Stimulated activated CD8-positive, alpha-beta memory T cell treated with anti-CD3 and anti-CD28 coated beads, Interleukin-12 subunit alpha, Interleukin-12 subunit beta, amount 100 ng/mL, for 1 hour (primary cell): ENCODE data around the gene USP2.

ENCODE experiments used
- DNase-seq: peaks from one replicate; pipeline ENCODE4 v3.0.0-alpha.2; 2020; ENCODE audit warnings: low read depth

The USP2 gene

GRCh38 chr11:119363851-119364590 lies 17.5 kb downstream of the USP2 start:
- peak; percentile 22 for DNase-seq

- DNase-seq = no peak
Observed at GRCh38 chr11:119363081-119363850, 18.2 kb downstream of the USP2 start.

GRCh38 chr11:119362741-119363080 lies 18.8 kb downstream of the USP2 start:
- DNase-seq = no peak

DNA sequence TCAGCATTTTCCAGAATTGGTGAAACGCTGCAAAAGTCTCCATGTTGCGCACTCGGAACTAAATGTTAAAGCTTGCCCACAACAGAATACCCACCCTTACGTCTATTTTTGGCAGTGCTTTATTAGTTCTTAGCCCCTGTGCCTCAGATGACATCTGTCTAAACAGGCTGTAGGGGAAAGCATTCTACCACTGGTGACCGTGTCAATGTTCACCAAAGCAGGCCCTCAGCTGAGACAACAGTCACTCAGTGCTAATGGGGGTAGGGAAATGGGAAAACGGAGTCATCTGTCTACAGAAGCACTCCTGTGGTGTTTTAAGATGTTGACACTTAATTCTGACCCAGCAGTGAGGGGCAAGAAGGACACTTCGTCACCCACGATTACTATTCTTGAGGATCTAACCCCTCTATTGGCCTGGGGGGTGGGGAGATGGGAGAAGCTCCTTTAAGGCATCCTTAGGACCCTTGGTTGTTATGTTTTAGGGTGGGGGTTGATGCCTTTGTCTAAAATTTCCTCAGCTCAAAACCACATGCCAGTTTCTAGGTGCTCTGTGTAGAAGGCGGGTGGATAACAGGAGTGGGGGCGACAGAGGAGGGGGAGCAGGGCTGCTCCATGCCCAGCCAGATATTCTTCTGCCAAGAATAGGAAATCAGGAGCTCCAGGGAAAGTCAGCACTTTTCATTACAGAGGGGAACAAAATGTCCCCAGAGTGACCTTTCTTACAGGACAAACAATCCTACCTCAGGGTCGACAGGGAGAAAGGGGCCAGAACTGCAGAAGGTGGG lies 19.4 kb downstream of the USP2 start:
- no peak for DNase-seq

GRCh38 chr11:119361056-119361787 lies 20.3 kb downstream of the USP2 start:
- no peak for DNase-seq

DNA sequence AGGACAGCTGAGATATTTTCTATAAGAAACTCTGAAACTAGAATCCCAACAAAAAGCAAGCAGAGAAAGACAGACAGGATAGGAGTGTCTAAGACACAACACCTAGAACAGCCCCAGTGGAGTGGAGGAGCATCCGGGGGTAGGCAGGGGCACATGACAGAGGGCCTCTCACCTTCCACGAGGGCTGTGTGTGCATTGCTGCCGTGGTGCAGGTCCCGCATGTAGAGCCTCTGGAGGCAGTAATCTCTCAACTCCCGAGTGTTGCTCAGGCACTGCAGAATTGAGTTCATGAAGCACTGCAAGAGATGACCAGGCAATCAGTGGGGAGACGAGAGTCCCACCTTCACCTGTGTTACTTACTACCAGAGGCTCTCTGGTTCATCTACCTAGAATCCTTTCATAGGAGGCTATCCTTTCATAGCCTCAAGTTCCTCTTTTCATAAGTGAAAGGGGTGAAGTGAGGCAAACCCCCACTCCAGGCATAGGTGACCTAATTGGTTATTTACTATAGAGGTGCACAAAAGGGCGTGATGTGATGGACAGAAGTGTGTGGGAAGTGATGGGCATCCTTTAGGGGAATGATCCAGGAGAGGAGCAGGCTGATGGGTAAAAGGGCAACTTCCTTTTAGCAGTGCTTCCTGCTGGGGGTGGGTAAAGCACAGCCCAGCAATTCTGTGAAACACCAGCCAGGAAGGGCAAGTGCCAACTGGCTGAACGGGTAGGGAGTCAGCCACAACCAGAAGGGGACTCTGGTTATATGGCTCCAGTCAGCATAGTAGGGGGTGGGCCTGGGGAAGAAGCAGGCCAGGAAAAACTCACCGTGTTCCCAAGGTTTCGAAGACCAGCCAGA lies 21.9 kb downstream of the USP2 start:
- no peak for DNase-seq

- no peak for DNase-seq
Observed at GRCh38 chr11:119357074-119357473, 24.4 kb downstream of the USP2 start.

DNA sequence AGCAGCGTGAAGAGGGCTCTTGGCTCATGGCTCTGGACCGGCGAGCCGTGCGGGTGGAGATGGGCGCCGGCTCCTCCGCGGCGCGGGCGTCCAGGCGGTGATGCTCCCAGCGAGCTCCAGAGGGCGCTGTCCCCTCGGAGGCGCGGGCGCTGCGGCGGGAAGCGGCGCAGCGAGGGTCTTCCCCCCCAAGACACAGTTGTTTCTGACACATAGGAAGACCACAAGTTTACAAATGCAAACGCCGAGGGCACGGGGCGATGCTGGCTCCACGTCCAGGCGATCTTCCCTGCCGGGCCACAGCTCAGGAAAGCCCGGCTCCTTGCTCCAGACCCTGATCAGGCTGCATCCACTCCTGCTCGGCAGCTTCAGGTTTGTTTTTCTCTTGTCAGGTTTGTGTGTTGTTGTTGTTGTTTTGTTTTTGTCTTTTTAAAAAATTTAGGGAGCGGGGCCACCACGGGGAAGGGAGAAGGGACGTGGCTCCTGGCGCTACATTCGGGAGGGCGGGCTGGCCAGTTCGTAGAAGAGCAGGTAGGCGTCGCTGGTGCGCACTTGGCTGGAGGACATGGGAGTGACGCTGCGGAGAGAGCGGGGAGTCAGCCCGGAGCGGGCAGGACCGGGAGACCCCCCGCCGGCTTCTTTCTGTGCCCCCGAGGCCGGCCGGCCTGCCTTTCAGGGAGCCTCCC lies 25.0 kb downstream of the USP2 start:
- DNase-seq = peak; percentile 52

DNA sequence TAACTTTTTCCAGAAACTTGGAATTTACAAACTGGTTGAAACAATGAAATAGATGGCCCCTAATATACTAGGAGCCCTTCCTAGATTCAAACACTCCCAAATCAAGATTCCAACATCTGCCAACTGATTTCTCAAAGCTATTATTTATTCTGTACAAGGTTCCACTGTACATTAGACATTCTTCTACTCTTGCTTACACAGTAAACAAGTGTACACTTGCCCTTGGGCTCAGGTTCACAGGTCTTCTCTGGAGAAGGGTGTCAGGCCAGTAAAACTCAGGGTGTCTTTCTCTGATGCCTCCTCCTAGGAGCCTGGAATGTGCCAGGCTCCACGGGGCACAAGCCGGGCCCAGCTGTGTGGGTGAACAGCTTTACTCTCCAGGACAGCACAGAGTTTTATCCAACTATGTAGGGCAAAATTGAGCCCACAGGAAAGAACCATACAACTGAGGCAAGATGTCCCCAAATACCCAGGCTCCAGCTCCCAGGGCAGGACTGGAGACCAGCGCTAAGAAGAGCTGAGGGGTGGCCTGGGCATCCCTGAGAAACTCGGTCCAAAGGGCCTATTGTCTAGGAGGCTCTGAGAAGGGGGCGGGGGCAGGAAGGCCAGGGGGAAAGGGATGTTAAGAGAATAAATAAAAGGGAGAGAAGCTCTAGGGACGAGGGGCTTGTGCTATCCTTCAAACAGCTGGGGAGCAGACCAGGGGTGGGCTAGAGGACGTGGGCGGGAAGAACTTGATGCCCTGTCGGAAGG lies 26.2 kb downstream of the USP2 start:
- DNase-seq = no peak

DNA sequence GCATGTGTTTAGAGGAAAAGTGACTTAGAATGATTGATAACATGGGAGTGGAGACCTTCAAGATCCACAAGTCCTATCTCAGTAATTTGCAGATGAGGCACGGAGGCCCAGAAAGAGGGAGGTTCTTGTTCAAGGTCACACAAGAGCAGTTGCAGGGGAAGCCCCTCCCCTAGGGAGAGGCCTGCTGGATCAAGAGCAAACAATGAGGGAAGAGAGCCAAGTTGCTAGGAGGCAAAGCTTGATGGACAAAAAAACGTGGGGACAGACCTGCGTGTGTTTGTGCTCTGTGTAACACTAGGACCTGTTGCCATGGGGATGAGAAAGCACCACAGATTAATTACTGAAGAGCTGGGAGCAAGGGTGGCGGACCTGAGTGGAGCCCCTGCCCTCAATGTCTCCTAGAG lies 28.6 kb downstream of the USP2 start:
- DNase-seq = no peak

GRCh38 chr11:119351232-119351631 lies 30.3 kb downstream of the USP2 start:
- DNase-seq = no peak

- no peak for DNase-seq
Observed at GRCh38 chr11:119350302-119350701, 31.2 kb downstream of the USP2 start.

DNA sequence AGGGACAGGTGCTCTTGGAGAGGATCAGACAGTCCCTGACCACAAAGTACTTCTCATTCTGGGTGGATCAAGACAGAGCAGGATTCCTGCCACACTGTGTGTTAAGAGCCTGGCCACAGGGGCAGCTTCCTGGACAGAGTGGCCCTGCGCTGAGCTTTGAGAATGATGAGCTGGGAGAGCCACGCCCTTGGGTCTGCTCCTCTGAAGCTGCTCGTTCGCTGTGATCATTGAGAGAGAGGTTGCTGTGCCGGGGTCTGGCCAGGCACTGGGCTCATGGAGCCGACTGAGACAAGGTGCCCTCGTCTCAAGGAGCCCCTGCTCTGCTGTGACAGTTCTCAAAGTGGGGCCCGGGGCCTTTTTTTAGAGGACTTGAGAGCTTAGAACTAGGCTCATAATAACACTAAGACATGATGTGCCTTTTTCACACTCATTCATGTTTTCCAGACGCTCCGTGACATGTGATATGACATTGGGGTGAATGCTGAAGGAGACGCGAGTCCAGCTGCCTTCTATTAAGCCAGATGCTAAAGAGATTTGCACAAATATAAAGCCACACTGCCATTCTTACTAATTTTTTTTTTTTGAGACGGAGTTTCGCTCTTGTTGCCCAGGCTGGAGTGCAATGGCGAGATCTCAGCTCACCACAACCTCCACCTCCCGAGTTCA lies 33.4 kb downstream of the USP2 start:
- no peak for DNase-seq

DNA sequence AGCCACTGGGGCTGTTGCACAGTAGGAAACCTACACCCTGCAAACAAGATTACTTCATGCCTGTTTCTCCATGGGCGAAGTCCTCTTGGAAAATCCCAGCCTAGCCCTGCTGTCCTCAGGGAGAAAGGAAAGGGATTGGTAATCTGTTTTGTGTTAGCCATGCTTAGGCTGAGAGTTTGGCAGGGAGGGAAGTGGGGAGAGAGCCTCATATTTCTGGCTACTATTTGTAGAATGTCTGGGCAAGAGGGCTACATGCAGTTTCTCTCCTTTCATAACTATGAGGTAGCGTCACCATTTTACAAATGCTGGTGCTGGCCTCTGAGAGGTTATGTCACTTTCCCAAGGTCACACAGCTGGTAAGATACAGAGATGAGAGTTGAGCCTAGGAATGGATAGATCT lies 34.2 kb downstream of the USP2 start:
- no peak for DNase-seq

DNA sequence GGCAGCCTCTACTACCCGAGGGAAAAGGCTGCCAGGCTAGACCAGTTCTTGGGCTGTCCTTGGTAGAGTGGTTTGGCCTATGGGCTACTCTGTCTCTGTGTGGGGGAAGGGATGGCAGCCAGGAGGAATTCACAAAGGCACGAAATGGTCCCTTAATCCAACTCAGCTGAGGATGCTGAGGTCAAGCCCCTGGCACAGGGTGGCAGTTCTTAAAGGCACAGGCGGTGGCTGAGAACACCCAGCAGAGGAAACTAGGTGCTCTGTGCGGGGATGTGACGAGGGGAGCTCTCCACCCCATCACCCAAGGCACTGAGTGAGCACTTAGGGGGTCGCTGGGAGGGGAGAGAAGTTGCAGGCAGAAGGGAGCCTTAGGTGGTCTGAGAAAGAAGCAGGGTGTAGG lies 34.9 kb downstream of the USP2 start, which contains the start of gene MFRP:
MFRP (minus strand) TSS at position 101 of the 400 bp plus-strand sequence. CDS start 192 bp downstream, outside the sequence.
- no peak for DNase-seq

GRCh38 chr11:119345685-119346084 lies 35.8 kb downstream of the USP2 start:
- no peak for DNase-seq

- no peak for DNase-seq
Observed at GRCh38 chr11:119344291-119345010, 37.0 kb downstream of the USP2 start.

DNA sequence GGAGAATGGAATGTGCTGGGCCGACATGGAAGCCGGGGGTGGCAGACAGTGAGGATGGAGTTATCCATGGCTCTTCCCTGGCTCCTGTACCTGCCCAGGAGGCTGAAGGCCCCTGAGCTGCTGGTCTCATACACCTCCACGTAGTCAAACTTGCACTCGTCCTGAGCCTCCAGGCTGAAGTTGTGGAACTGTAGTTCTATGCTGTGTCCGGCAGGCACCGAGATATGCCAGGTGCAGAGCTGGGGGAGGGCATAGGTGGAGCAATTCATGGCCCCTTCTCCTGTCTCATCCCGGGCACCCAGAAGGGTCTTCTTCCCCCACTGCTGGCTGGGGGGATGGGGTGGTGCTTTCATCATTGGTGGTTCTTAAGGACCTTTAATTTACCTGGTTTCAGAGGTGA lies 37.8 kb downstream of the USP2 start:
- no peak for DNase-seq
